ENCODE data around the gene SUN5.
"Not testable (repeated sequence)": the region's sequence is repeated elsewhere in the genome, so short reads cannot be mapped to it uniquely, and the experiment has no call there.

The SUN5 gene

GRCh38 chr20:32962646-32963045 is 41.6 kb downstream of the SUN5 start:
- not testable (repeated sequence) for DNase-seq

DNA sequence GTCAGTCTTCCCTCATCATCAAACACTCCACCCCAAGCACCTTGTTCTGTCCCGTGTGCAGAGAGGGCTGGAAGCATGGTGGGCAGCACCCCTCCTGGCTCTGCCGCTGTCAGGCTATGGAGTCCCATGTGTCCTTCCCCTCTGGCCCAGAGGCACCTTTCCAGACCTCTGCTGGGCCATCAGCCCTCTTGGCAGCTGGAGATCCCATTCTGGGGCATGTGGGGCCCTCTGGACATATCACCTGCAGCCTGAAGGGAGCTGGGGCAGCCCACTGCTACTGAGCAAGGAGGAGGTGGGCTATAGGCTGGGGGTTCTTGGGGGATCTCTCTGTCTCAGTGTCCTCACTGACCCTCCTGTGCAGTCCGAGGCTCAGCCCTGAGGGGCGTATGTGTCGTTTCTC is 42.2 kb downstream of the SUN5 start:
- no peak for DNase-seq

DNA sequence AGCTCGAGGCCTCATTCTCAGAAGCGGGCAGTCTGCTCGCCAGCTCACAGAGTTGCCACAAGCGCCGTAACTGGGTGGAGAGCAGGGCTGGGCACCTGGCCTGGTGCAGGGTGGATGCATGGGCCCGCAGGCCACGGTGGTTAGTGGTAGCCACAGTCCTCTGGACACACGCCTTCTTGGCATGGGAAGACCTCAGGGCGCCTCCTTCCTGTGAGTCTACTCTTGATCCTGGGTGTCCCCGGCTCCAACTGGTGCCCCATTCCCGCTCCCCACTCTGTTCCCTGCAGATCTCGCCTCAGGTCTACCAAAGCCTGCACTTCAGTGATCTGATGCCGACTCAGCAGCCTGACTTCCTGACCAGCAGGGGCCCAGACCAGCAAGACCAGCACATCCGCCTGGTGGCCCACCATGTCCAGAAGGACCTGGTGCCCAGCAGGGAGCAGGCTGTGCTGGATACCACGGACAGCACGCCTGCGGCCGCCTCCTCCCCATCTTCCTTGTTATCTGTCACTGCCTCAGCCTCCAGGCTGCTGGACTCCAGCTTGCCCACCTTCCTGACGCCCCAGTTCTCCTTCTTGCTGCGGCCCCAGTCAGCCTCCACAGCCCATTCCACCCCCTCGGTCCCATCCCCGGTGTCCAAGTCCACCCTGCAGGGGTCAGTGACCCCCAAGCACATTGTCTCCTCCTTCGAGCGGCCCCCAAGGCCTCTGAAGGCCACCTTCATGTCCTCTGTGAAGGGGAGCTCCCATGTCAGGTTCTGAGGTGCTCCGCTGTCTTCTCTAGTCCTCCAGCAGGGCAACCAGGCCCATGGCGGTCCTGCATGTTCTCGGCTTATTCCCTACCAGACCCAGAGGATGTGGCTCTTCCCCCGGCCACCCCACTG is 43.1 kb downstream of the SUN5 start:
- no peak for DNase-seq

- no peak for DNase-seq
Measured at GRCh38 chr20:32960222-32960518, 44.1 kb downstream of the SUN5 start.

DNA sequence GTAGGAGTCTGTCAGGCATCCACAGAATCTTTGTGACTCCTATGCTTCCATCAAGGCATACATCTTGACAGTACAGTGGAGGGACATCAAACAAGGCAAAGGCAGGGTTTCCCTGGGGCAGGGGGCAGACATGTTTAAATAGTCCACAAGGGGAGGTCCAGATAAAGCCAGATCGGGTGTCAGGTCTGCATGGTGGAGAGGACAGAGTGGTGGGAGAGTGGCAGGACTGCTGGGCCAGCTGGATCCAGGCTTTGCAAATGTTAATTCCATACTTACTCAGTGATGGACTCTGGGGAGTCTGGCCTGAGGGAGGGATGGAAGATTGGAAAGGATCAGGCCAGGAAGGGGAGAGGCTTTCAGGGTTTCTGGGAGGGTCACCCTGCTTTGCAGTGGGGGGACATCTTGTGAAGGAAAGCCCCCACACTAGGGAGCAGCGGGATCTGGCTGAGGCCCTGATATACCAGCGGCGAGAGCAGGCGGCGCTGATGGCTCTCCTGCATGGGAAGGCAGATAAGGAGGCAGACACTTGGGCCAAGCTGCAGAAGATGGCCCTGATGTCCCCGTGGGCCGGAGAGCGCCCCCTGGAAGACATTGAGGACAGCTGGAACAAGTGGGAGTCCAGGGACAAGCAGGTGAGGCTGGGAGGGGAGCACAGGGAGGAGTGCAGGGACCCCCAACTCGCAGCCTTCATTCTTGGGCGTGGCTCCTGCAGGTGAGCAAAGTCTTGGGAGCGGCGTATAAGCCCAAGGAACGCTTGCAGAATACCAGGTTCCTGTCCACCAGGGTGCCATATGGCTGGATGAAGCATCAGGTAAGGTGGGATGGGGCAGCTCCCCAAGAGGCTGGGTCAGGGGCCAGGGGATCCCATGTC is 44.6 kb downstream of the SUN5 start:
- no peak for DNase-seq

DNA sequence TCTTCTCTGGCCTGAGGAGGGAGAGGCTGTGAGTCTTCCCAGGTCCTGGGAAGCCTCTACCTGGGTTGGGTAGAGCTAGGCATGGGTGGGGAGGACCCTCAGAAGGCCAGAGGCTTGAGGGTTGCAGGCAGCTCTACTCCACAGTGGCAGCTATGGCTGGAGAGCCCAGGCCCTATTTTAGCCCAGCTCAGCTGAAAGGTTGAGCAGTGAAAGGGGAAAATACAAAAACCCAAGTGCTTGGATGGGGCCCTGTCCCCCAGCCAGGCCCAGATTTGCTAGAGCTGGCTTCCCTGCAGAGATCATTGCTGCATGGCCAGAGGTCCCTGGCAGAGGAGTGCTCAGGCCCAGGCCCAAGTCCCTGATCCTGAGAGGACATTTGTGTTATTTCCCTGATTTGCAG is 45.7 kb downstream of the SUN5 start:
- no peak for DNase-seq

DNA sequence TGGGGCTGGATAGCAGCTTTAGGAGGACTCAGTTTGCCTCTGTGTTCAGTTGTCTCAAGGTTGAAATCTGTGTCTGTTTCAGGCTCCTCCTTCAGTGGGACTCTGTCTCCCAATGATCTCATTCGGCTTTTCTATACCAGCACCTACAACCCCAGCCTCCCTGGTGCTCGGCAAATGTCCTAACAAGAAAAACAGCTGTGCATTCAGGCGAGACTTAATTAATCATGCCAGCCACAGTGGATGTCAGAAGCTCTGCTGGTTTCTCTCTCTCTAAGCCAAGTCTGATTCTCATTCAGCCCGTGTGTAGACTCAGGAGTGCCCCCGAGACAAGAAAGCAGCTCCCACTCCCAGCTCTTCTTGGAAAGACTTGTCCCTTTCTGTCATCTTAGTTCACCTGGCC is 46.8 kb downstream of the SUN5 start:
- no peak for DNase-seq

DNA sequence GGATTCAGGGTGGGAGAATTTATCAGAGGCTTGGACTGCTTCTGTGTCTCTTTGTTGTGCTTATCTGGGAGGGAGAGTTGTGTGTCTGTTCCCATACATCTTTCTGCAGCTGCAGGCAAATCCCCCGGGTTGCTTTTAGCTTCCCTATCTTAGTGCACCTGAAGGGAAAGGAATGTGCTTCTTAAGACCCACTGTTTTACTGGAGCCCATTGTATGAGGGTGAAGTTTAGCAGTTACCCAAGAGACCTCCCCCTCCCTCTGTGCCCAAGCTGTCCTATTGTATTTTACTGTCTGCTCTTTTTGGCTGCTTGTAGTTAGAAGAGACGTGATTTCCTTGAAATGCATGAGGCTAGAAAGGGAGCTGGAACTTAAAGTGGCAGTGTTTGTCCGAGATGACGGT is 53.7 kb downstream of the SUN5 start:
- DNase-seq, result not testable (repeated sequence)

DNA sequence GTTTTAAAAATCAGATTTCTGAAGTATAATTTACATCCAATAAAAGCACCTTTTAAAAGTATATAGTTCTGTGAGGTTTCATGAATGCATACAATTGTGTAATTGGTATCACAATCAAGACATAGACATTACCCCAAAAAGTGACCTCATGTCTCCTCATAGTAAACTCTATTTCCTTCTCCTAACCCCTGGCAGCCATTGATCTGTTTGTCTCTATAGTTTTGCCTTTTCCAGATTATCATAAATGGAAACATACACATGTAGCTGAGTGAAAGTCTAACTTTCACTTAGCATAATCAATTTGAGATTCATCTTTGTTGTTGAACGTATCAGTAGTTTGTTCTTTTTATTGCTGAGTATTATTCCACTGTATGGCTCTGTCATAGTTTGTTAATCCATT is 57.6 kb downstream of the SUN5 start:
- no peak for DNase-seq

DNA sequence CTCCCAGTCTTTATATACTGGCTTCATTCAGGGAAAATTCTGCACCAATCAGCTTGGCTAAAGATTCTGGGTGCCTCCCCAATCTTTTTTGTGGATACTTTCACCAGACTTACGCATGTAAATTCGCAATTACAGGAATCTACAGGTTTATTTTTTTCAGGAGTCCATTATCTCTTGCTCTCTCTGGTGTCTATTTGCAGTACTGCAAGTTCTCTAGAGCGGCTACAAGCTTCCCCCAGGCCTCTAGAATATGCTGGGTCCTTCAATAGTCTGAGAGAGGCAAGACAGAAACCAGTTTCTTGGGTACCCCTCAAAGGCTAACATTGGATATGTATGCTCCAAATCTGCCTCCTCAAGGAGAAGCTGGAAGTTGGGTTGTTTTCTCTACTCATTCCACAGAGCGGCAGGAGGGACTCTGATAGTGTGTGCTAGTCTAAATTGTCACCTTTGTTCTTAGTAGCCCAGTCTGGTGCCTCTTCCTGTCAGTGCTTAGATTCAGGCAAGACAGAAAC is 58.5 kb downstream of the SUN5 start:
- peak; percentile 46 for DNase-seq

DNA sequence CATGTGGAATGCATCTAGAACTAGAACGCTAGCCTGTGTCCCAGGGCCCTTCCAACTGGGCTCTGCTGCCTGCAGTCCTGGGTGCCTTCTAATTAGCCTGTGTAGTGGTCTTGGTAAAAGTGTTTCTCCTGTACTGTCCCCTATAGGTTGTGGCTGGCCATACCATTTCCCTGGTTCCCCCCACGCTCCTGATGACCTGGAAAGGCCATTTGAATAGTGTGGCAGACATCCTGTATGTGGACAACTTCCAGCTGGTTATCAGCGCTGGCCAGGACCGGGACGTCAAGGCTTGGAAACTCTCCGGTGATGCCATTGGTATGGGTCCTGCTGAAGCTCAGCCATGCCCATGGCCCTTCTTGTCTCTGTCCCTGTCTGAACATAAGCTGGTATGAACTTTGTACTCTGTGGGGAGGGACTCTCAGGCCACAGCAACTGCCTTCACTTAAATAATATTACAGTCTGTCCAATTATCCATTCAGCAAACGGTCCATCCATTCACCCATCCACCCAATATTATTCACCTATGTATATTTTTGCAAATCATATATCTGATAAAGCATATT is 60.7 kb downstream of the SUN5 start:
- DNase-seq, result no peak

DNA sequence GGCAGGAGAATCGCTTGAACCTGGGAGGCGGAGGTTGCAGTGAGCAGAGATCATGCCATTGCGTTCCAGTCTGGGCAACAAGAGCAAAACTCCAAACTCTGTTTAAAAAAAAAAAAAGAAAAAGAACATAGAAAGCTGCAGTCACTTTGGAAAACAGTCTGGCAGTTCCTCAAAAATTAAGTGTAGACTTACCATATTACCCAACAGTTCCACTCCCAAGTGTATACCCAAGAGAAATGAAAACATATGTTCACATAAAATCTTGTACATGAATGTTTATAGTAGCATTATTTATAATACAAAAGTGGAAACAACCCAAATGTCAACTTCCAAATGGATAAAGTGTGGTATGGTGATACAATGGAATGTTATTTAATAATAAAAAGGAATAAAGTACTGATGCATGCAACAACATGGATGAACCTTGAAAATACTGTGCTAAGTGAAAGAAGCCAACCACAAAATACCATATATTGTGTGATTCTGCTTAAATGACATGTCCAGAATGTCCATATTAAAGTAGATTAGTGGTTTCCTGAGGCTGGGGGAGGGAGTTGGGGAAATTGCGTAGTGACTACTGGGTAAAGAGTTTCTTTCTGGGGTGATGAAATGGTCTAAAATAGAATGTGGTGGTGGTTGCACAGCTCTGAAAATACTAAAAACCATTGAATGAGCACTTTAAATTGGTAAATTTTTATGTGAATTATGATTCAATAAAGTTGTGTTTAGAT is 62.9 kb downstream of the SUN5 start:
- peak; percentile 27 for DNase-seq

DNA sequence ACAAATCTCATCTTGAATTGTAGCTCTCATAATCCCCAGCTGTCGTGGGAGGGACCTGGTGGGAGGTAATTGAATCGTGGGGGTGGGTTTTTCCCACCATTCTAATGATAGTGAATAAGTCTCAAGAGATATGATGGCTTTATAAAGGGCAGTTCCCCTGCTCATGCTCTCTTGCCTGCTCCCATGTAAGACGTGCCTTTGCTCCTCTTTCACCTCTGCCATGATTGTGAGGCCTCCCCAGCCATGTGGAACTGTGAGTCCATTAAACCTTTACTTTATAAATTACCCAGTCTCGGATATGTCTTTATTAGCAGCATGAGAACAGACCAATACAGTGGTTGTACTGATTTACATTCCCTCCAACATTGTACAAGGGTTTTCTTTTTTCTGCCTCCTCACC is 69.7 kb downstream of the SUN5 start:
- no peak for DNase-seq
